GM19324 (cell line): Measurements from ENCODE around the gene TYW5.
A peak's percentile ranks its signal among the peaks of the same experiment; 100 is the strongest.
"Not testable (repeated sequence)": the region's sequence is repeated elsewhere in the genome, so short reads cannot be mapped to it uniquely, and the experiment has no call there.

Experiments
- ATAC-seq: cut with Tn5 transposase; IDR thresholded peaks from one replicate; pipeline ENCODE4 v1.9.1; 2021; ENCODE audit warnings: mild to moderate bottlenecking, moderate library complexity; ENCODE audit not compliant: unreplicated experiment, low FRiP score

Gene TYW5

GRCh38 chr2:199923924-199924323 lies 31.4 kb downstream of the TYW5 start:
- ATAC-seq: no peak

- no peak for ATAC-seq
Observed at GRCh38 chr2:199922856-199923255, 32.4 kb downstream of the TYW5 start.

GRCh38 chr2:199916980-199917379 lies 38.3 kb downstream of the TYW5 start:
- ATAC-seq: no peak

GRCh38 chr2:199914372-199914958 lies 40.8 kb downstream of the TYW5 start:
- no peak for ATAC-seq

GRCh38 chr2:199912553-199913114 lies 42.7 kb downstream of the TYW5 start:
- ATAC-seq: not testable (repeated sequence)

GRCh38 chr2:199911877-199912161 lies 43.5 kb downstream of the TYW5 start:
- ATAC-seq: no peak

GRCh38 chr2:199911052-199911876 lies 44.0 kb downstream of the TYW5 start, which contains the start of gene C2orf69:
C2orf69 (plus strand) TSS chr2:199911293; CDS start chr2:199911439, 146 bp downstream.
- ATAC-seq: peak; percentile 97

GRCh38 chr2:199910338-199911051 lies 44.8 kb downstream of the TYW5 start:
- ATAC-seq: no peak

GRCh38 chr2:199907008-199907714 lies 48.1 kb downstream of the TYW5 start:
- no peak for ATAC-seq

GRCh38 chr2:199903111-199903510 lies 52.2 kb downstream of the TYW5 start:
- no peak for ATAC-seq

GRCh38 chr2:199902486-199903110 lies 52.7 kb downstream of the TYW5 start:
- ATAC-seq: no peak

- ATAC-seq: no peak
Observed at GRCh38 chr2:199901942-199902341, 53.3 kb downstream of the TYW5 start.

GRCh38 chr2:199896617-199897016 lies 58.7 kb downstream of the TYW5 start:
- no peak for ATAC-seq

- no peak for ATAC-seq
Observed at GRCh38 chr2:199895406-199895805, 59.9 kb downstream of the TYW5 start.

GRCh38 chr2:199883474-199884212 lies 71.6 kb downstream of the TYW5 start:
- ATAC-seq: no peak

- ATAC-seq: no peak
Observed at GRCh38 chr2:199882667-199883066, 72.6 kb downstream of the TYW5 start.
